CD14-positive monocyte (primary cell): Measurements from ENCODE around the gene COX7A1. TPM values are rescaled to one million over a fixed set of nuclear protein-coding genes. Genes with fewer than 3 reads are reported as not detected.

Source experiments
- DNase-seq, 3 donors: peaks; one replicate each; pipeline ENCODE4 v3.0.0-alpha.2; 2011 to 2022
- H2AFZ ChIP-seq: 2 replicates; pipeline ENCODE4 v1.6.0; 2012; ENCODE audit warnings: mild to moderate bottlenecking, low read depth, low read length, inconsistent platforms; ENCODE audit not compliant: insufficient read depth, poor library complexity, severe bottlenecking
- H3K27ac ChIP-seq, 2 donors: 1 replicate in 1 of 2; 2 replicates in 1 of 2; pipeline ENCODE4 v1.5.1; 2012 to 2013; ENCODE audit warnings: low read length in 2 of 2, control low read depth in 1 of 2, inconsistent platforms in 1 of 2, low read depth in 1 of 2, mild to moderate bottlenecking in 1 of 2
- H3K27me3 ChIP-seq, 2 donors: one replicate each; pipeline versions ENCODE4 v1.6.0 to v1.6.1; 2011 to 2013; ENCODE audit warnings: low read length in 2 of 2; ENCODE audit not compliant: control insufficient read depth in 2 of 2, insufficient read depth in 2 of 2
- H3K36me3 ChIP-seq, 2 donors: replicated peaks in 1 of 2; 1 replicate in 1 of 2; 2 replicates in 1 of 2; pipeline versions ENCODE4 v1.5.1 to v1.6.1; 2012 to 2013; ENCODE audit warnings: low read length in 2 of 2, control low read depth in 1 of 2, inconsistent platforms in 1 of 2, mild to moderate bottlenecking in 1 of 2; ENCODE audit not compliant: insufficient read depth in 2 of 2, control insufficient read depth in 1 of 2
- H3K4me1 ChIP-seq, 2 donors: 1 replicate in 1 of 2; 2 replicates in 1 of 2; pipeline versions ENCODE4 v1.5.1 to v1.6.1; 2012 to 2013; ENCODE audit warnings: low read length in 2 of 2, control low read depth in 1 of 2, inconsistent platforms in 1 of 2, mild to moderate bottlenecking in 1 of 2, moderate library complexity in 1 of 2; ENCODE audit not compliant: insufficient read depth in 2 of 2, control insufficient read depth in 1 of 2
- H3K4me2 ChIP-seq: replicated peaks from 2 replicates; pipeline ENCODE3; 2012; ENCODE audit warnings: low read length, moderate library complexity, mild to moderate bottlenecking; ENCODE audit not compliant: poor library complexity, severe bottlenecking; ENCODE audit errors: extremely low read depth
- H3K4me3 ChIP-seq, 3 experiments: fragments of 200-600 bp in 1 of 3; sonication (generic) in 1 of 3; replicated peaks in 1 of 3; 1 replicate in 2 of 3; 2 replicates in 1 of 3; pipeline ENCODE4 v1.5.1; 2011 to 2013; ENCODE audit warnings: low read length in 3 of 3, mild to moderate bottlenecking in 3 of 3, control low read depth in 2 of 3, low read depth in 2 of 3, inconsistent platforms in 1 of 3, moderate library complexity in 1 of 3
- H3K79me2 ChIP-seq: 2 replicates; pipeline ENCODE4 v1.6.0; 2012; ENCODE audit warnings: mild to moderate bottlenecking, control low read depth, inconsistent platforms, low read length, moderate library complexity; ENCODE audit not compliant: insufficient read depth
- H3K9ac ChIP-seq: 2 replicates; pipeline ENCODE4 v1.6.0; 2017; ENCODE audit warnings: low read length, mild to moderate bottlenecking; ENCODE audit not compliant: insufficient read depth, poor library complexity, severe bottlenecking
- H3K9me3 ChIP-seq, 2 donors: replicated peaks in 1 of 2; 1 replicate in 1 of 2; 2 replicates in 1 of 2; pipeline versions ENCODE4 v1.5.1 to v1.6.1; 2012 to 2013; ENCODE audit warnings: low read length in 2 of 2, control low read depth in 1 of 2; ENCODE audit not compliant: control insufficient read depth in 1 of 2, insufficient read depth in 1 of 2
- H4K20me1 ChIP-seq: 2 replicates; pipeline ENCODE4 v1.6.0; 2012; ENCODE audit warnings: mild to moderate bottlenecking, low read length, control low read depth, moderate library complexity; ENCODE audit not compliant: insufficient read depth
- H3K27ac Mint-ChIP-seq, 7 donors: one replicate each; pipeline ENCODE4 v1.8.0; 2020; ENCODE audit warnings: mild to moderate bottlenecking in 7 of 7, mixed read lengths in 7 of 7, moderate library complexity in 6 of 7, inconsistent platforms in 2 of 7
- H3K27me3 Mint-ChIP-seq, 3 donors: one replicate each; pipeline ENCODE4 v1.8.0; 2021 to 2022; ENCODE audit warnings: low read depth in 3 of 3, mild to moderate bottlenecking in 3 of 3, mixed read lengths in 3 of 3, moderate library complexity in 3 of 3, inconsistent platforms in 1 of 3
- H3K36me3 Mint-ChIP-seq, 2 donors: one replicate each; pipeline ENCODE4 v1.8.0; 2020; ENCODE audit warnings: mixed read lengths in 2 of 2, inconsistent platforms in 1 of 2, mild to moderate bottlenecking in 1 of 2
- H3K4me1 Mint-ChIP-seq: one replicate; pipeline ENCODE4 v1.8.0; 2020; ENCODE audit warnings: mild to moderate bottlenecking, mixed read lengths
- H3K4me3 Mint-ChIP-seq, 2 donors: one replicate each; pipeline ENCODE4 v1.8.0; 2020; ENCODE audit warnings: mild to moderate bottlenecking in 2 of 2, mixed read lengths in 2 of 2, moderate library complexity in 1 of 2
- H3K9me3 Mint-ChIP-seq, 7 donors: one replicate each; pipeline ENCODE4 v1.8.0; 2020 to 2022; ENCODE audit warnings: mixed read lengths in 7 of 7, mild to moderate bottlenecking in 6 of 7, moderate library complexity in 6 of 7, inconsistent platforms in 2 of 7
- WGBS: methylation state at CpG from one replicate; pipeline ENCODE4 v1.1.5; 2013; ENCODE audit warnings: missing lambda C conversion rate; ENCODE audit not compliant: insufficient coverage; 5-methylcytosine and 5-hydroxymethylcytosine counted together
- intact Hi-C, 2 donors: fragments of 100-400 bp; cut with micrococcal nuclease; formaldehyde crosslinking; loops; one replicate each; pipeline versions ENCODE4 v1.15.0 to v1.15.1; 2023
- polyA plus RNA-seq, 3 donors: library from polyadenylated mRNA; depleted of rRNA in 1 of 3; unstranded in 2 of 3; stranded (reverse) in 1 of 3; fragments of 300-500 nt in 2 of 3; fragments of >200 nt in 1 of 3; fragmentation: Illumina TruSeq in 2 of 3; gene quantifications; 1 replicate in 2 of 3; 2 replicates in 1 of 3; pipeline ENCODE4 v1.2.3, GENCODE V29; 2012 to 2021
- TF ChIP-seq, protein P1 (sequence below): fragments of 200-600 bp; IDR thresholded peaks from one replicate; pipeline ENCODE4 v1.8.0; 2022; ENCODE audit warnings: antibody characterized with exemption, mild to moderate bottlenecking

COX7A1 gene
- polyA plus RNA-seq, 3 donors: not detected

GRCh38 chr19:36113425-36113824 lies 38.8 kb downstream of the COX7A1 start:
- H3K4me3 ChIP-seq: peak overlapping the region in 1 of 3 experiments; percentile 85
- no peak overlapping the region for H2AFZ ChIP-seq
- peaks cover 30% of the 10 kb centered on the region for H3K79me2 ChIP-seq
- H3K27ac ChIP-seq: no peak overlapping the region
- 97% methylated on average over 33 of the region's 34 CpGs for WGBS
- no peak overlapping the region for H3K9ac ChIP-seq
- Mint-ChIP-seq H3K9me3 (no peaks in the 10 kb centered on the region), H3K36me3 (peaks cover 33% of the 10 kb centered on the region in 2 donors), H3K27ac (no peak overlapping the region), H3K4me1 (peaks cover 26% of the 10 kb centered on the region), H3K4me3 (peak overlapping the region; percentile 89 to 94), H3K27me3 (peaks cover 0 to 7% (median 0%) of the 10 kb centered on the region in 3 donors)
- no peaks in the 10 kb centered on the region for H3K9me3 ChIP-seq
- intact Hi-C loops: loop anchor here (5.0 to 10.0 kb wide), 5 partner anchors 56 to 571 kb away; partner anchors contain the start of genes HCST (in 1 of the 2), HSPB6 (in 1 of the 2), NFKBID (in 1 of the 2) and PROSER3 (in 1 of the 2)
- no peaks in the 10 kb centered on the region for H3K27me3 ChIP-seq
- H3K4me1 ChIP-seq: peaks cover 25 to 34% of the 10 kb centered on the region in 2 donors
- H3K4me2 ChIP-seq: peak overlapping the region; percentile 81
- TF ChIP-seq, protein P1, sequence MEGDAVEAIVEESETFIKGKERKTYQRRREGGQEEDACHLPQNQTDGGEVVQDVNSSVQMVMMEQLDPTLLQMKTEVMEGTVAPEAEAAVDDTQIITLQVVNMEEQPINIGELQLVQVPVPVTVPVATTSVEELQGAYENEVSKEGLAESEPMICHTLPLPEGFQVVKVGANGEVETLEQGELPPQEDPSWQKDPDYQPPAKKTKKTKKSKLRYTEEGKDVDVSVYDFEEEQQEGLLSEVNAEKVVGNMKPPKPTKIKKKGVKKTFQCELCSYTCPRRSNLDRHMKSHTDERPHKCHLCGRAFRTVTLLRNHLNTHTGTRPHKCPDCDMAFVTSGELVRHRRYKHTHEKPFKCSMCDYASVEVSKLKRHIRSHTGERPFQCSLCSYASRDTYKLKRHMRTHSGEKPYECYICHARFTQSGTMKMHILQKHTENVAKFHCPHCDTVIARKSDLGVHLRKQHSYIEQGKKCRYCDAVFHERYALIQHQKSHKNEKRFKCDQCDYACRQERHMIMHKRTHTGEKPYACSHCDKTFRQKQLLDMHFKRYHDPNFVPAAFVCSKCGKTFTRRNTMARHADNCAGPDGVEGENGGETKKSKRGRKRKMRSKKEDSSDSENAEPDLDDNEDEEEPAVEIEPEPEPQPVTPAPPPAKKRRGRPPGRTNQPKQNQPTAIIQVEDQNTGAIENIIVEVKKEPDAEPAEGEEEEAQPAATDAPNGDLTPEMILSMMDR: no peak
- no peak for DNase-seq
- peaks cover 18 to 21% of the 10 kb centered on the region in 2 donors for H3K36me3 ChIP-seq
- H4K20me1 ChIP-seq: peaks cover 7% of the 10 kb centered on the region

DNA sequence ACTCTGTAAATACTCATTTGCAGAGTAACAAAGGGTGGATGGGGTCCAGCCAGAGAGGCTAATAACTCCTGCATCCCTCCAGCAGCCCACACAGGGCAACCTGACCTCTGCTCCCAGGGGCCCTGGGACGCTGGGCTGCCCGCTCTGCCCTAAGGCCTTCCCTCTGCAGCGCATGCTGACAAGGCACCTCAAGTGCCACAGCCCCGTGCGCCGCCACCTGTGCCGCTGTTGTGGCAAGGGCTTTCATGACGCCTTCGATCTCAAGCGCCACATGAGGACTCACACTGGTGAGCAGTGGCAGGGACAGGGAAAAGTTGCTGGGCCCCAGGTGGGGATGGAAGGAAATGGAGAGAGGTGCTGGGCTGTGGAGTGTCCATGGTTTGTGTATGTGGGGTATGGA lies 39.6 kb downstream of the COX7A1 start:
- intact Hi-C loops: loop anchor here (5.0 to 10.0 kb wide), 5 partner anchors 55 to 572 kb away; partner anchors contain the start of genes HCST (in 1 of the 2), HSPB6 (in 1 of the 2), NFKBID (in 1 of the 2) and PROSER3 (in 1 of the 2)
- peaks cover 7% of the 10 kb centered on the region for H4K20me1 ChIP-seq
- H3K4me2 ChIP-seq: no peak overlapping the region
- no peak overlapping the region for H2AFZ ChIP-seq
- TF ChIP-seq, protein P1: no peak
- H3K36me3 Mint-ChIP-seq: peaks cover 26% of the 10 kb centered on the region in 2 donors
- no peaks in the 10 kb centered on the region for H3K27me3 ChIP-seq
- H3K4me1 Mint-ChIP-seq: peaks cover 26% of the 10 kb centered on the region
- H3K27ac ChIP-seq: no peak overlapping the region
- H3K27me3 Mint-ChIP-seq: peaks cover 0 to 7% (median 0%) of the 10 kb centered on the region in 3 donors
- no peak overlapping the region for H3K4me3 ChIP-seq
- peaks cover 25 to 34% of the 10 kb centered on the region in 2 donors for H3K4me1 ChIP-seq
- no peak overlapping the region for H3K4me3 Mint-ChIP-seq
- 98% methylated on average over 10 of the region's 10 CpGs for WGBS
- no peaks in the 10 kb centered on the region for H3K9me3 Mint-ChIP-seq
- H3K79me2 ChIP-seq: peaks cover 26% of the 10 kb centered on the region
- no peak overlapping the region for H3K9ac ChIP-seq
- H3K27ac Mint-ChIP-seq: no peak overlapping the region
- DNase-seq: no peak
- no peaks in the 10 kb centered on the region for H3K9me3 ChIP-seq
- peaks cover 13 to 14% of the 10 kb centered on the region in 2 donors for H3K36me3 ChIP-seq
